Sigmoid colon (tissue), 3 donors: Measurements from ENCODE around the gene SERPINB6.

Experiments
- POLR2A ChIP-seq, 2 donors: fragments of 450-650 bp; IDR thresholded peaks; one replicate each; pipeline ENCODE4 v1.6.1; 2016; ENCODE audit warnings: antibody characterized with exemption in 2 of 2, mild to moderate bottlenecking in 2 of 2, moderate library complexity in 2 of 2
- TF ChIP-seq, protein P1 (sequence below), 4 experiments: fragments of 450-650 bp in 3 of 4; fragments of 200-600 bp in 1 of 4; IDR thresholded peaks; one replicate each; pipeline ENCODE4 v1.5.1; 2016 to 2019; ENCODE audit warnings: antibody characterized with exemption in 4 of 4, mild to moderate bottlenecking in 3 of 4, moderate library complexity in 2 of 4

DNA sequence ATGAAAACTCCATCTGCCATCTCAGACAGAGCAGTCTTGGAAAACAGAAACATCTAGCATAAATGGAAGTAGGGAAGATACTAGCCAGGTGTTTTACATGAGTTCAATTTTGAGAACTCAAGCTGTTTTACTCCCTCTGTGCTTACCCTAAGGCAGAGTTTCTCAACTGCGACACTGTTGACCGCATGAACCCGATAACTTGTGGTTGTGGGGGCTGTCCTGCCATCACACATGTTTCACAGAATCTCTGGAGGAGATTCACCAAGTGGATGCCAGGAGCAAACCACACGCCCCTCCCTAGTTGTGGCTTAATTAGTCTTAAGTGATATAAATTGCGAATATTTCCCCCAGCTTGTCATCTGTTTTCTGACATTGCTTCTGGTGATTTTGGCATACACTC is 2.3 kb upstream of the SERPINB6 start:
- TF ChIP-seq, protein P1, sequence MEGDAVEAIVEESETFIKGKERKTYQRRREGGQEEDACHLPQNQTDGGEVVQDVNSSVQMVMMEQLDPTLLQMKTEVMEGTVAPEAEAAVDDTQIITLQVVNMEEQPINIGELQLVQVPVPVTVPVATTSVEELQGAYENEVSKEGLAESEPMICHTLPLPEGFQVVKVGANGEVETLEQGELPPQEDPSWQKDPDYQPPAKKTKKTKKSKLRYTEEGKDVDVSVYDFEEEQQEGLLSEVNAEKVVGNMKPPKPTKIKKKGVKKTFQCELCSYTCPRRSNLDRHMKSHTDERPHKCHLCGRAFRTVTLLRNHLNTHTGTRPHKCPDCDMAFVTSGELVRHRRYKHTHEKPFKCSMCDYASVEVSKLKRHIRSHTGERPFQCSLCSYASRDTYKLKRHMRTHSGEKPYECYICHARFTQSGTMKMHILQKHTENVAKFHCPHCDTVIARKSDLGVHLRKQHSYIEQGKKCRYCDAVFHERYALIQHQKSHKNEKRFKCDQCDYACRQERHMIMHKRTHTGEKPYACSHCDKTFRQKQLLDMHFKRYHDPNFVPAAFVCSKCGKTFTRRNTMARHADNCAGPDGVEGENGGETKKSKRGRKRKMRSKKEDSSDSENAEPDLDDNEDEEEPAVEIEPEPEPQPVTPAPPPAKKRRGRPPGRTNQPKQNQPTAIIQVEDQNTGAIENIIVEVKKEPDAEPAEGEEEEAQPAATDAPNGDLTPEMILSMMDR (IDR thresholded peaks at IDR 0.05): no peak
- TF ChIP-seq POLR2A (IDR thresholded peaks at IDR 0.05): no peak
